ENCODE measurements around the gene PSMD1. TPM values are rescaled to one million over a fixed set of nuclear protein-coding genes. Genes with fewer than 3 reads are reported as not detected.
"Not testable (repeated sequence)": the region's sequence is repeated elsewhere in the genome, so short reads cannot be mapped to it uniquely, and the experiment has no call there.

The PSMD1 gene
- total and polyA plus RNA-seq, 7 donors: 41.2 to 90.3 (median 50.7) TPM

GRCh38 chr2:231015926-231016325, 40.7 kb upstream of the PSMD1 start:
- no peak for TF ChIP-seq EP300 (IDR thresholded peaks at IDR 0.05)
- no peak for TF ChIP-seq POLR2AphosphoS5 (IDR thresholded peaks at IDR 0.05)
- TF ChIP-seq, protein P1, sequence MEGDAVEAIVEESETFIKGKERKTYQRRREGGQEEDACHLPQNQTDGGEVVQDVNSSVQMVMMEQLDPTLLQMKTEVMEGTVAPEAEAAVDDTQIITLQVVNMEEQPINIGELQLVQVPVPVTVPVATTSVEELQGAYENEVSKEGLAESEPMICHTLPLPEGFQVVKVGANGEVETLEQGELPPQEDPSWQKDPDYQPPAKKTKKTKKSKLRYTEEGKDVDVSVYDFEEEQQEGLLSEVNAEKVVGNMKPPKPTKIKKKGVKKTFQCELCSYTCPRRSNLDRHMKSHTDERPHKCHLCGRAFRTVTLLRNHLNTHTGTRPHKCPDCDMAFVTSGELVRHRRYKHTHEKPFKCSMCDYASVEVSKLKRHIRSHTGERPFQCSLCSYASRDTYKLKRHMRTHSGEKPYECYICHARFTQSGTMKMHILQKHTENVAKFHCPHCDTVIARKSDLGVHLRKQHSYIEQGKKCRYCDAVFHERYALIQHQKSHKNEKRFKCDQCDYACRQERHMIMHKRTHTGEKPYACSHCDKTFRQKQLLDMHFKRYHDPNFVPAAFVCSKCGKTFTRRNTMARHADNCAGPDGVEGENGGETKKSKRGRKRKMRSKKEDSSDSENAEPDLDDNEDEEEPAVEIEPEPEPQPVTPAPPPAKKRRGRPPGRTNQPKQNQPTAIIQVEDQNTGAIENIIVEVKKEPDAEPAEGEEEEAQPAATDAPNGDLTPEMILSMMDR (IDR thresholded peaks at IDR 0.05): no peak
- no peak for TF ChIP-seq POLR2A (IDR thresholded peaks at IDR 0.05)
- Histone ChIP-seq H3K9me3 (no peaks in the 10 kb centered on the region), H3K27me3 (peaks cover 0 to 13% (median 0%) of the 10 kb centered on the region in 3 donors), H3K27ac (no peak overlapping the region), H3K4me3 (no peak overlapping the region), H3K36me3 (no peaks in the 10 kb centered on the region), H3K4me1 (no peaks in the 10 kb centered on the region)
- no peak for DNase-seq
- WGBS, 2 donors: 86 to 95% methylated on average over 3 of the region's 3 CpGs
- intact Hi-C loops (cut with DNase I): no loop called here

DNA sequence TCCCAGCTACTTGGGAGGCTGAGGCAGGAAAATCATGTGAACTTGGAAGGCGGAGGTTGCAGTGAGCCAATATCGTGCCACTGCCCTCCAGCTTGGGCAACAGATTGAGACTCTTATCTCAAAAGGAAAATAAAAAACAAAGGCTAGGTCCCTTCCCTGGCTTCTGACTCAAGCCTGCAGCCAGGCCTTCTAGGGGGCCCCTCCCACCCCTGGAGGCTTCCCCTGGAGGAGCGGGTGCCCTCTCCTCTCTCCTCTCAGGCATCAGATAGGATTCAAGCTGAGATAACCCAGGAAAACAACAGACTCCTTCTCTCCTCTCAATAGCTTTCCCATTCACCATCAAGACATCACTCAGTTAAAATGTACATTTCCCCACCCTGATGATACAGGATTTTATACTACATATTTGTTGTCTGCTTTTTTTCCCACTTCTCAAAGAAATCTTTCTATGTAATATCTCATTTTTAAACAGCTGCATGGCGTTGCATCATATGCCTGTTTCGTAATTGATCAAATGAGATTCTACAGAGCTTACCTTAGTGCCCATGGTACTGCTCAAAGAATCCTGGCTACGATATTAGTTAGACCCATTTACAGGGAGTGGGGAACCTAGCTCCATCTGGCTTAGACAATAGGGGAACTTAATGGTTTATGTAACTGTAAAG, 40.0 kb upstream of the PSMD1 start:
- Histone ChIP-seq H3K4me1 (no peaks in the 10 kb centered on the region), H3K27me3 (peaks cover 0 to 9% (median 0%) of the 10 kb centered on the region in 3 donors), H3K9me3 (no peaks in the 10 kb centered on the region), H3K36me3 (no peaks in the 10 kb centered on the region), H3K4me3 (no peak overlapping the region), H3K27ac (no peak overlapping the region)
- intact Hi-C loops (cut with DNase I): no loop called here
- DNase-seq: no peak
- TF ChIP-seq POLR2AphosphoS5 (IDR thresholded peaks at IDR 0.05) (no peak), POLR2A (IDR thresholded peaks at IDR 0.05) (no peak), EP300 (IDR thresholded peaks at IDR 0.05) (no peak)
- TF ChIP-seq, protein P1 (IDR thresholded peaks at IDR 0.05): no peak
- WGBS, 2 donors: 61 to 84% methylated on average over 6 of the region's 6 CpGs

- Histone ChIP-seq H3K9me3 (no peaks in the 10 kb centered on the region), H3K4me3 (no peak overlapping the region), H3K27ac (no peak overlapping the region), H3K27me3 (peaks cover 0 to 7% (median 0%) of the 10 kb centered on the region in 3 donors), H3K36me3 (no peaks in the 10 kb centered on the region), H3K4me1 (no peaks in the 10 kb centered on the region)
- intact Hi-C loops (cut with DNase I): no loop called here
- TF ChIP-seq POLR2AphosphoS5 (IDR thresholded peaks at IDR 0.05) (no peak), POLR2A (IDR thresholded peaks at IDR 0.05) (no peak), EP300 (IDR thresholded peaks at IDR 0.05) (no peak)
- TF ChIP-seq, protein P1 (IDR thresholded peaks at IDR 0.05): no peak
- DNase-seq: no peak
- 23 to 37% methylated on average over 4 of the region's 4 CpGs for WGBS, 2 donors
Measured at GRCh38 chr2:231017231-231017598, 39.5 kb upstream of the PSMD1 start.

GRCh38 chr2:231018184-231018583, 38.5 kb upstream of the PSMD1 start:
- no peak for TF ChIP-seq EP300 (IDR thresholded peaks at IDR 0.05)
- TF ChIP-seq, protein P1 (IDR thresholded peaks at IDR 0.05): no peak
- no peak overlapping the region for H3K4me3 ChIP-seq
- peaks cover 0 to 7% (median 0%) of the 10 kb centered on the region in 3 donors for H3K27me3 ChIP-seq
- DNase-seq: no peak
- H3K27ac ChIP-seq: no peak overlapping the region
- H3K4me1 ChIP-seq: no peaks in the 10 kb centered on the region
- H3K36me3 ChIP-seq: no peaks in the 10 kb centered on the region
- intact Hi-C loops (cut with DNase I): no loop called here
- 92 to 95% methylated on average over 3 of the region's 3 CpGs for WGBS, 2 donors
- no peaks in the 10 kb centered on the region for H3K9me3 ChIP-seq

- H3K36me3 ChIP-seq; DNase-seq; H3K4me1 ChIP-seq; H3K9me3 ChIP-seq; H3K27me3 ChIP-seq; intact Hi-C loops (cut with DNase I); H3K4me3 ChIP-seq; H3K27ac ChIP-seq: not testable (repeated sequence)
- WGBS, 2 donors: 95 to 98% methylated on average over 3 of the region's 3 CpGs
Measured at GRCh38 chr2:231025059-231025458, 31.6 kb upstream of the PSMD1 start.
